Measurements from ENCODE around the gene RBFOX2.

DNA sequence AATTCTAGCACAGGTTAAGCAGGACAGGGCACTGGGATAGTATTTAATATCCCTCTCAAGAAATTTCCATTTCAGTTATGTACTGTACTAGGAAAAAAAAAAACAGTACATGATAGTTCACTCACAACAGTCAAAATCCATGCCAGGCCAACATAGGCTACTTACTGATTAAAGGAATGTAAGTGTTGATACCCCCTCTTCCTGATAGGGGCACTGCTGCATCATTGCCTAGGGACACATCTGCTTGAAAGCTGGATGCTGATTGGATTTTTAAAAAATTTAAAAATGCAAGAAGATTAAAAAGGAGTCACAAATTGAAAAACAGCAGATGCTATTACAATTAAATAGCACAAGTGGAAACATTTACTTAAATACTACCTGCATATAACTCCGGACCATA is 267.6 kb downstream of the RBFOX2 start:
- TF ChIP-seq, protein P1, sequence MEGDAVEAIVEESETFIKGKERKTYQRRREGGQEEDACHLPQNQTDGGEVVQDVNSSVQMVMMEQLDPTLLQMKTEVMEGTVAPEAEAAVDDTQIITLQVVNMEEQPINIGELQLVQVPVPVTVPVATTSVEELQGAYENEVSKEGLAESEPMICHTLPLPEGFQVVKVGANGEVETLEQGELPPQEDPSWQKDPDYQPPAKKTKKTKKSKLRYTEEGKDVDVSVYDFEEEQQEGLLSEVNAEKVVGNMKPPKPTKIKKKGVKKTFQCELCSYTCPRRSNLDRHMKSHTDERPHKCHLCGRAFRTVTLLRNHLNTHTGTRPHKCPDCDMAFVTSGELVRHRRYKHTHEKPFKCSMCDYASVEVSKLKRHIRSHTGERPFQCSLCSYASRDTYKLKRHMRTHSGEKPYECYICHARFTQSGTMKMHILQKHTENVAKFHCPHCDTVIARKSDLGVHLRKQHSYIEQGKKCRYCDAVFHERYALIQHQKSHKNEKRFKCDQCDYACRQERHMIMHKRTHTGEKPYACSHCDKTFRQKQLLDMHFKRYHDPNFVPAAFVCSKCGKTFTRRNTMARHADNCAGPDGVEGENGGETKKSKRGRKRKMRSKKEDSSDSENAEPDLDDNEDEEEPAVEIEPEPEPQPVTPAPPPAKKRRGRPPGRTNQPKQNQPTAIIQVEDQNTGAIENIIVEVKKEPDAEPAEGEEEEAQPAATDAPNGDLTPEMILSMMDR (IDR thresholded peaks at IDR 0.05 in 8 of 11, conservative IDR thresholded peaks at IDR 0.05 in 3 of 11) = no peak
- TF ChIP-seq POLR2A (IDR thresholded peaks at IDR 0.05) = no peak
- TF ChIP-seq POLR2AphosphoS5 (IDR thresholded peaks at IDR 0.05) = no peak
